ENCODE data around the gene PAX5.

DNA sequence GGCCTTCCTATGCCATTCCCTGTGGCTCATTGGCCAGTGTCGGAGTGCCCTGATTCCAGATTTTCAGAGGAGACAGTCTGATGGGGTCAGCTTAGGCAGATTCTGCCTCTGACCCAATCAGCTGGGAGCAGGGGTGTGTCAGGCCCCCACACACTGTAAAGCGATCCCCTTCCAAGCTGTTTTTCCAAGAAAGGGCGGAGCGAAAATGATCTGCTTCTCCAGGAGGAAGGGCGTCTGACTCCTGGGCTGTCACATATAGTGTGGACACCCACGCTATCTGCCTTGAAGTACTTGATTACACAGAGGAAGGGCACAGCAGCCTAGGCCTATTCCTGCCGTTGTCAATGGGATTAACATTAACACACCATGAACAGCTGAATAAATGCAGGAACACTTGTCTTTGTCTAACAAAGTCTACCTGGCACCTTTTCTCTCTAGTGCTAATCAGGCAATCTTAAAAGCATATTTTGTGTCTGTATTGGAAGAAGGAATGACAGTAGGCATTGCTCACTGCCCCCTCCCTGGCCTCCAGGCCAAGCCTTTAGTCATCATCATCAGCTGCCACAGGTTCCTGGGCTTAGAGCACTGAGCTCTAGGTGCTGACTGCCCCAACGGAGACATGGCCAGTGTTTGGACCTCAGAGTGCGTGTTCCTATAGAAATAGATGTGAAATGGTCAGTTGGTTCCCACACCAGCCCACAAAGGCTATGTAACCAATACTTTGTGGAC is 242.7 kb downstream of the PAX5 start:
- TF ChIP-seq, protein P1, sequence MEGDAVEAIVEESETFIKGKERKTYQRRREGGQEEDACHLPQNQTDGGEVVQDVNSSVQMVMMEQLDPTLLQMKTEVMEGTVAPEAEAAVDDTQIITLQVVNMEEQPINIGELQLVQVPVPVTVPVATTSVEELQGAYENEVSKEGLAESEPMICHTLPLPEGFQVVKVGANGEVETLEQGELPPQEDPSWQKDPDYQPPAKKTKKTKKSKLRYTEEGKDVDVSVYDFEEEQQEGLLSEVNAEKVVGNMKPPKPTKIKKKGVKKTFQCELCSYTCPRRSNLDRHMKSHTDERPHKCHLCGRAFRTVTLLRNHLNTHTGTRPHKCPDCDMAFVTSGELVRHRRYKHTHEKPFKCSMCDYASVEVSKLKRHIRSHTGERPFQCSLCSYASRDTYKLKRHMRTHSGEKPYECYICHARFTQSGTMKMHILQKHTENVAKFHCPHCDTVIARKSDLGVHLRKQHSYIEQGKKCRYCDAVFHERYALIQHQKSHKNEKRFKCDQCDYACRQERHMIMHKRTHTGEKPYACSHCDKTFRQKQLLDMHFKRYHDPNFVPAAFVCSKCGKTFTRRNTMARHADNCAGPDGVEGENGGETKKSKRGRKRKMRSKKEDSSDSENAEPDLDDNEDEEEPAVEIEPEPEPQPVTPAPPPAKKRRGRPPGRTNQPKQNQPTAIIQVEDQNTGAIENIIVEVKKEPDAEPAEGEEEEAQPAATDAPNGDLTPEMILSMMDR (conservative IDR thresholded peaks at IDR 0.05 in 1 of 2, IDR thresholded peaks at IDR 0.05 in 1 of 2; ENCODE audit: low read depth in 1 of 2, low read length in 2 of 2) = no peak
- no peak for TF ChIP-seq EZH2 (IDR thresholded peaks at IDR 0.05; ENCODE audit: low read length, missing control alignments)
